MCF 10A (cell line): ENCODE results near the gene LTBR. TPM values are rescaled to one million over a fixed set of nuclear protein-coding genes. Genes with fewer than 3 reads are reported as not detected.

Experiments used
- total RNA-seq: library from RNA; stranded (reverse); gene quantifications from 2 replicates; pipeline ENCODE4 v1.2.3, GENCODE V29; 2022

Gene LTBR
- total RNA-seq, 1 experiment from 2014 or later = 169 TPM

Other genes with a start within 250 kb of the LTBR start
- gene CD9, start 183.8 kb upstream of the LTBR start, total RNA-seq = 31.1 and 40.7 TPM in 2 replicates
- gene PLEKHG6, start 73.5 kb upstream of the LTBR start, total RNA-seq = not detected in 2 replicates
- gene TNFRSF1A, start 42.1 kb upstream of the LTBR start, total RNA-seq = 103 and 110 TPM in 2 replicates
- 136 and 139 TPM in 2 replicates for gene SCNN1A, start 8.6 kb upstream of the LTBR start, total RNA-seq
- gene CD27, start 60.8 kb downstream of the LTBR start, total RNA-seq = not detected in 2 replicates
- gene TAPBPL, start 67.9 kb downstream of the LTBR start, total RNA-seq = 8.1 and 9.3 TPM in 2 replicates
- 2.5 and 2.9 TPM in 2 replicates for gene VAMP1, start 86.5 kb downstream of the LTBR start, total RNA-seq
- gene MRPL51, start 109.1 kb downstream of the LTBR start, total RNA-seq = 230 and 314 TPM in 2 replicates
- gene NCAPD2, start 109.9 kb downstream of the LTBR start, total RNA-seq = 31.9 and 52.0 TPM in 2 replicates
- 2,995 and 4,097 TPM in 2 replicates for gene GAPDH, start 150.4 kb downstream of the LTBR start, total RNA-seq
- 0.49 and 1.1 TPM in 2 replicates for gene IFFO1, start 171.9 kb downstream of the LTBR start, total RNA-seq
- 97.1 and 108 TPM in 2 replicates for gene NOP2, start 184.1 kb downstream of the LTBR start, total RNA-seq
- 135 and 151 TPM in 2 replicates for gene CHD4, start 223.2 kb downstream of the LTBR start, total RNA-seq